GM20000 (cell line): Measurements from ENCODE around the gene ELOVL2.

Experiments used
- DNase-seq: peaks from one replicate; pipeline ENCODE4 v3.0.0; 2012; ENCODE audit warnings: low spot score
- CTCF ChIP-seq: IDR thresholded peaks from 2 replicates; pipeline ENCODE4 v1.5.1; 2012; ENCODE audit warnings: mild to moderate bottlenecking, control low read depth; ENCODE audit errors: extremely low read depth, missing control alignments

The ELOVL2 gene

GRCh38 chr6:10951675-10952282, 92.3 kb downstream of the ELOVL2 start:
- peak; percentile 39 for TF ChIP-seq CTCF
- peak; percentile 45 for DNase-seq

- no peak for TF ChIP-seq CTCF
- DNase-seq = no peak
These were observed 94.3 kb downstream of the ELOVL2 start for GRCh38 chr6:10949579-10950490.

GRCh38 chr6:10947966-10948365, 96.1 kb downstream of the ELOVL2 start:
- TF ChIP-seq CTCF = no peak
- no peak for DNase-seq

- no peak for DNase-seq
- no peak for TF ChIP-seq CTCF
These were observed 98.3 kb downstream of the ELOVL2 start for GRCh38 chr6:10945845-10946244.

- no peak for DNase-seq
- no peak for TF ChIP-seq CTCF
These were observed 104.3 kb downstream of the ELOVL2 start for GRCh38 chr6:10939840-10940239.

- DNase-seq = no peak
- TF ChIP-seq CTCF = no peak
These were observed 111.0 kb downstream of the ELOVL2 start for GRCh38 chr6:10933126-10933525.
